NCI-H2196 treated with DMSO at 0.1 percent for 48 hours (cell line): ENCODE results near the gene RMND5A.

Source experiments
- DNase-seq: peaks from one replicate; lab custom pipeline; 2025; ENCODE audit not compliant: unreplicated experiment; lab: John Stamatoyannopoulos, UW

RMND5A gene

GRCh38 chr2:86764661-86765309, 44.7 kb downstream of the RMND5A start:
- no peak for DNase-seq

- no peak for DNase-seq
Observed at GRCh38 chr2:86765310-86765695, 45.2 kb downstream of the RMND5A start.

GRCh38 chr2:86768189-86768949, 48.3 kb downstream of the RMND5A start:
- no peak for DNase-seq

DNA sequence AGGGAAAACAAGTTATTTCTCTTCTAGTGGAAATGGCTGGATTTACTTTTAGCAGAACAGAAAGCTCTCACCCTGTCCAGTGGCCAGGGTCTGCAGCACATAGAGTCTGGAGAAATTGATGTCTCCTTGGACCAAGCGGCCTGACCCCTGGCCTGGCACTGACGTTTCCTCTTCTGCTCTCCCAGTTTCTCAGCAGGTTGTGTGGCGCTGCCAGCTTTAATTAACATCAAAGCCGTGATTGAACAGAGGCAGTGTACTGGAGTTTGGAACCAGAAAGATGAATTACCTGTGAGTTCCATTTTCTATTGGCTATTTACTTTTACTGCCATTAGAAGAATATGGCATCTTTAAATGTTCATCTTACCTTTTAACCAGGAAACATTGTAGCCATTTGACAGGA, 49.7 kb downstream of the RMND5A start:
- no peak for DNase-seq

- DNase-seq: no peak
Observed at GRCh38 chr2:86770816-86771301, 50.8 kb downstream of the RMND5A start.

GRCh38 chr2:86772611-86773010, 52.5 kb downstream of the RMND5A start:
- DNase-seq: no peak

DNA sequence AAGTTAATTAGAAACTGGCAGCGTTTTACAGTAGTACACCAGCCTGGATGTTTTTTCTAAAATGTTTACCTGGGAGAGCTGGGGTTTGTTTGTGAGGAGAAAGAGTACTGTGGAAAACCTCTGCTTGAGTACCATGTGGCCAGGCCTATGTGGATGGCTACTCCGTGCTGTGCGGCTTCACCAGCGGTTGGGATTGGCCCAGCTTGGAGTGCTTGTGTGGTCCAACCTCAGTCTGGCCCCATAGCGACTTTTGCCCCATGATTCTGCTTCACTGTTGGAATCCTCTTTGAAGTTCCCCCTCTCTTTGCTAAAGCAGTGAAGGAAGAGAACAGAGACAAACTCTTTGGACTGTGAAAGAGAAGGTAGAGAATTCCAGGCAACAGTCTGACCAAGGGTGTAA, 54.8 kb downstream of the RMND5A start:
- DNase-seq: no peak

DNA sequence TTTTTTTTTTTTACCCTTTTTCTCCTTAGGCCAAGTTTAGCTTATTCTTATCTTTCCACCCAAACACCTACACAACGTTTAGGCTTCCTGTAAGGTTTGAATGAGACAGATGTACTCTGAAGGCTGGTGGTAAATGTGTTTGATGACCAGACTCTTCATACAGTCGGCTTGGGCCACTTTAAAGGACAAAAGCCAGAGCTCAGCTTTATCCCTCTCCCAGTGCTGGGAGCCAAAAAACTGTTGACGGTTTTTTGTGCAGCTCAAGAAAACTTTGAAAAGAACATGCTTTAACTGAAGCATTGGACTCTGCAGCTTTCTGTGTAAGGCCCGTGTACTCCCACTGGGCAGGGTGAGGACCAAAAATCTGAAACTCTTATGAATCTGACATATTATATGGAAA, 55.2 kb downstream of the RMND5A start:
- DNase-seq: no peak

DNA sequence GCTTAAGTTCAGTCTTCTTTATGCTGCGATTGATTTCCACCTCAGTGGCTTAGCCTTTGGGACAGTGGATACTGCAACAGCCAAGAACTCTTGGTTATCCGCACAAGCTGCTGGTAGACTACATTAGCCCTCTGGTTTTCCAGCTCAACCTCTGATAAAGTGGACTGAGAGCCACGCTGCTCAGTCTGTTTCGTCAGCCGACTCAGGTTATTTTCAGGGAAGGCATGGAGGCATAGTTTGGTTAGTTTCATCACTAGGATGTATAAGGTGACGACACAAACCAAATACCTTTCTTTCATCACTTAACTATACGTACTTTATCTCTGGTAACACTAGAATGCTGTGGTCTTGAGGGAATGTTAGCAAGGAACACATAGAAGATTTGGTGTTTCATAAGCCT, 56.4 kb downstream of the RMND5A start:
- DNase-seq: no peak

GRCh38 chr2:86778957-86779356, 58.9 kb downstream of the RMND5A start:
- DNase-seq: no peak

DNA sequence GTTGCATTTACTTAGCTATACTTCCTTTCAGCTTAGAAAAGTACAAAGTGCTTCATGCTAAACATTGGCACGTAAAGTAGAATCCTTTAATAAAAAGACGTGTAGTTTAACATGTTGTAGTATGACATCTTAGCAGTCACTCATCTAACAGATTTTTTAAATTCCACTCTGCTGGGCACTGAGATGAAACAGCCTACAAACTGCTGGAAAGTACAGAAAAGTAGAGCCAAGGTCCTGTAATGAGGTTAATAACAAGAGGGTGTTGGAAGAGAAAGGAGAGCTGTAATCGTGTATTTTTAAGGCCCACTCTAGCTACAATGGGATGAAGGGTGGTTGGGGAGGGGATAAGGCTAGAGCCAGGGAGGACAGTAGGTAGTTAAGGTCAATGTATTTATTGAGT, 59.9 kb downstream of the RMND5A start:
- DNase-seq: no peak

DNA sequence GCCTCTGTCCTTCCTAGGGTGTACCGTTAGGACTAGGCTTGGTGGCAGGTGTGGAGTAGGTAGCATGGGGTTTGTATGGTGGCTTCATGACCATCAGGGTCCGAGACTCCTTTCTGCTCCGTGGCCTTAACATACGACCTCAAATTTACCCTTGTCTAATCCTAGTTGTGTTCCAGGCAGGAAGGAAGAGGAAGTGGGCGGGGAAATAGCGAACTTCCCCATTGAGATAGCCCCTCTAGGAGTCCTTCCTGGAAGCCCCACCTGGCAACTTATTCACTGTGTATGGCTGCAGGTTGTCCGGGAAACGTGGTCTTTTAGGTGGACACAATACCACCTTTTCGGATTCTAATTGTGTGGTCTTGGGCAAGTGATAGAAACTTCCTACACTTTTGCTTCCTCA, 61.3 kb downstream of the RMND5A start:
- no peak for DNase-seq

DNA sequence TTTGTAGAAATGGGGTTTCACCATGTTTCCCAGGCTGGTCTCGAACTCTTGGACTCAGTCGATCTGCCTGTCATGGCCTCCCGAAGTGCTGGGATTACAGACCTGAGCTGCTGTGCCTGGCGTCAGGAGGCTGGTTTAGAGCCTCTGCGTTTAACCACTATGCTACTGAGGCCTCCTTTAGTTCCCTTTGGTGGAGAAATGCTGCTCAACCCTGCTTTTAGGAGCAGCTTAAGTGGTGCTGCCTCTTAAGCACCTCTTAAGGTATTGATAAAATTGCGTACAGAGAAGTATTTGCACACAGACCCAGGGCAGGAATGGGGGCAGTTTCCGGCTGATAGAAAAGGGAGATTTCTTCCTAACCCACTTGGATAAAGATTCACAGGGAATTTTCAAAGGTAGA, 62.7 kb downstream of the RMND5A start:
- DNase-seq: no peak

- DNase-seq: no peak
Observed at GRCh38 chr2:86783615-86784339, 63.7 kb downstream of the RMND5A start.

DNA sequence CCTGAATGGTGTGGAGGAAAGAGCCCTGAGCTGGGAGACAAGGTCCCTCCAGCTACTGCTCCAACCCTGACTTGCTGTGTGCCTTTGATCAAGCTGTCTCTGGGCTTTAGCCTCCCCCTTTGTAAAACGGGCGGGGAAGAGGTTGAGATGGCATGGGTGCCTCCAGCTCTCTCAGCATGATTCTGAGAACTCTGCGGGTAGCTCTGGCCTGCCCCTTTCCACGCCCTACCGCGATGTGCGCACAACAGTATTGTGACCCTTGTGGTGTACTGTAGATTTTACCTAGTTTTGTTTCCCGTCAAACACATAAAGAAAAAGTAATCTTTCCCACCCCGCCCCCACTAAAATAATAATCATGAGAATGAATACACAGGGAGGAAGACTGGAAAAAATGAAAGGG, 65.4 kb downstream of the RMND5A start:
- no peak for DNase-seq

GRCh38 chr2:86786001-86786536, 66.0 kb downstream of the RMND5A start:
- no peak for DNase-seq

DNA sequence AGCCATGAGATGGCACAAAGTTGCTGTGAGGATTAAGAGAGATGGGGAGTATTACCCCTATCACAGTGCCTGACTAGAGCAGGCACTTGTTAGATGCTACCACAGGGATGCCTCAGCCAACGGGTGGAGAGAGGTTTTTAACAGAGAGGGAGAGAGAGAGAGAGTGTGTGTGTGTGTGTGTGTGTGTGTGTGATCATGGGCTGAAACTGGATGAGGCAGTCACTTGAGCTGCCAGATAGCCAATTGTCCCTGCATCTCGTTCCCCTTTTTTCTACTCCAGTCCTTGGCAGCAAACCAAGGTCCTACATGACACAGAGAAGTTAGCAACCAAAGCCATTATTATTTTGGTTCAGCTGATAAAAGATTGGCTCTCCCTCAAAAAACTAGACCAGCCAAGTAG, 67.6 kb downstream of the RMND5A start:
- DNase-seq: peak; percentile 11

DNA sequence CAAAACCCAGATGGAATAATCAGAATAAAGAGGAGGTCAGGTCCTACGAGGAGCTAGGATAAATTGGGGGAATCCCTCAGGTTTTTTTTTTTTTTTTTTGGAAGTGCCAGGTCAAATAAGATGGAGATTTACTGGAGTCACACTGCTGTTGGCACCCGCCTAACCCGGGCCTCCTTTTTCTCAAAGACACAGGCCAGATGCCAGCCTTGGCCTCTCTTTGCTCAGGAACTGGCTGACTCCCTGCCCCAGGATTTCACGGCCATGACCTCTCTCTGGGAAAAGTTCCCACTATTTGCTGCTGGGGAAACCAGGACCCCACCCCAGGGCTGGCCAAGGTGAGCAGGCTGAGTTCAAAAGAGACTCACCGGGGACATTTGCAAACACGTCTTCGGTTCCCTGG, 68.1 kb downstream of the RMND5A start:
- no peak for DNase-seq

DNA sequence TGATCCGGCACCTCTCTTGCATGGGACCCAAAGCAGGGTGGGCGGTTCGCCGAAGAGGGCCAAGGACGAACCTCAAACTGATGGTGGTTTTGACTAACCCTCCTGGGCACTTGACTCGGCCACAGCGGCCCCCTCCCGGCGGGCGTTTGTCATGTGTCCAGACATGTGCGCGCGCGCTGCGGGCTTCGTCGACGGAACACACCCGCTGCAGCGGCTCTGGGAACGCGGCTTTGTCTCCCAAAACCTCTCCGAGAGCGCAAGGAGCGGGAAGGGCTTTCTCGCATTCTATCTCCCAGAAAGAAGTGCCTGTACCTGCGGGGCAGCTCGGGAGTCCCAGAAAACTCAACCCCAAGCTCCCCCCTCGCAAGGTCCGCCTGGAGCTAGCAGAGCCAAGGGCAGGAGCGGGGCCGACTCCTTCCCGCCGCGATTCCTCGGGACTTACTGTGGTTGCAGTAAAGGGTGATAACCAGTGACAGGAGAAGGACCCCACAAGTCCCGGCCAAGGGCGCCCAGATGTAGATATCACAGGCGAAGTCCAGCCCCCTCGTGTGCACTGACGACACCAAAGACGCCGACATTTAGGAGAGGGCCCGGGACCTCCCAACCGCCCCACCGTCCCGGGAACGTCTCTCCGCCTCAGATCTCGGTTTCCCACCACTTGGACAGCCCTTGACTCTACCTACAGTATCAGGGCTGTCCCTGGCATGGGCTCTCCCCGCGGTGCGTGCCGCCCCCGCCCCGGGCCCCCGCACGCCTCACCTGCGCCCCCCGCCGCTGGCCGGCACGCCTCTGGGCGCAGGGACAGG, 69.0 kb downstream of the RMND5A start:
- no peak for DNase-seq

GRCh38 chr2:86789687-86790133, 69.6 kb downstream of the RMND5A start:
- DNase-seq: no peak

GRCh38 chr2:86790134-86790675, 70.1 kb downstream of the RMND5A start:
- DNase-seq: no peak
